Activated T-helper 9 cell treated with anti-CD3 and anti-CD28 coated beads, Interleukin-2, amount 50 U/mL, for 16 hours (primary cell): Measurements from ENCODE around the gene EIF2S1.
"Not testable (repeated sequence)": the region's sequence is repeated elsewhere in the genome, so short reads cannot be mapped to it uniquely, and the experiment has no call there.

Experiments used
- DNase-seq: peaks from one replicate; pipeline ENCODE4 v3.0.0-alpha.2; 2020; ENCODE audit warnings: low read depth

The EIF2S1 gene

DNA sequence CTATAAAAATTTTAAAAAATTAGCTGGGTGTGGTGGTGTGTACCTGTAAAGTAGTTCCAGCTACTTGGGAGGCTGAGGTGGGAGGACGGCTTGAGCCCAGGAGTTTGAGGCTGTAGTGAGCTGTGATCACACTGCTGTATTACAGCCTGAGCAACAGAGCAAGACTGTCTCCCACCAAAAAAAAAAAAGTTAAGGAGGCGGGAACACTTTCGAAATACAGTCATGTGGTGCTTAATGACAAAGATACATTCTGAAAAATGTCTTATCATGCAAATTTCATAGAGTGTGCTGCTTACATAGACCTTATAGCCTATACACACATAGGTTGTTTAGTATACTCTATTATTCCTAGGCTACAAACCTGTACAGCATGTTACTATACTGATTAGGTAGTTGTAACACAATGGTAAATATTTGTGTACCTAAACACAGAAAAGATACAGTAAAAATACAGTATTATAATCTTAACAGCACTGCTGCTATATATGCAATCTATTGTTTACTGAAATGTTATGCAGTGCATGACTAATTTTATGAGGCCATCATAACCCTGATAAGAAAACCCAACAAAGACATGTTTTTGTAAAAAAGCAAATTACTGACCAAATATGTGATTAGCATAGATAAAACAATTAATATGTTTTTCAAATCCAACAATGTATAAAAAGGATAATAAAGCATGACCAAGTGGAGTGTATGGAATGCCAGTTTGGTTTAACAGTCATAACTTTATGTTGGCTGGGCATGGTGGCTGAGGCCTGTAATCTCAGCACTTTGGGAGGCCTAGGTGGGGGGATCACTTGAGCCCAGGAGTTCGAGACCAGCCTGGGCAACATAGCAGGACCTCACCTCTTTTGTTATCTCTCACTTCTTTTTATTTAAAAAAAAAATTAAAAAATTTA is 11.4 kb downstream of the EIF2S1 start:
- DNase-seq = no peak

- DNase-seq = no peak
These were observed 12.7 kb downstream of the EIF2S1 start for GRCh38 chr14:67372833-67373232.

GRCh38 chr14:67373347-67373746 is 13.2 kb downstream of the EIF2S1 start:
- no peak for DNase-seq

DNA sequence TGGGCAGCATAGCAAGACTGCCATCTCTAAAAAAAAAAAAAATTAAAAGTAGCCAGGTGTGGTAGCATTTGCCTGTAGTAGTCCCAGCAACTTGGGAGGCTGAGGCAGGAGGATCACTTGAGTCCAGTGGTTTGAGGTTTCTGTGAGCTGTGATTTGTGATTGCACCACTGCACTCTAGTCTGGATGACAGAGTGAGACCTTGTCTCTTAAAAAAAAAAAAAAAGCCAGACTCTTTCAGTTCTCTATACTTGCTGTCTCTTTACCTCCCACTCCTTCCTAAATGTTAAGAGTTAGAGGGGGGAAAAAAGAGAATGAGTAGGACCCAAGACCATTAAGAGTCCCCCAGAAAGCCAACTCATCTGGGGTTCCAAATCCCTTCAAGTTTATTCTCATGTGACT is 17.8 kb downstream of the EIF2S1 start:
- no peak for DNase-seq

DNA sequence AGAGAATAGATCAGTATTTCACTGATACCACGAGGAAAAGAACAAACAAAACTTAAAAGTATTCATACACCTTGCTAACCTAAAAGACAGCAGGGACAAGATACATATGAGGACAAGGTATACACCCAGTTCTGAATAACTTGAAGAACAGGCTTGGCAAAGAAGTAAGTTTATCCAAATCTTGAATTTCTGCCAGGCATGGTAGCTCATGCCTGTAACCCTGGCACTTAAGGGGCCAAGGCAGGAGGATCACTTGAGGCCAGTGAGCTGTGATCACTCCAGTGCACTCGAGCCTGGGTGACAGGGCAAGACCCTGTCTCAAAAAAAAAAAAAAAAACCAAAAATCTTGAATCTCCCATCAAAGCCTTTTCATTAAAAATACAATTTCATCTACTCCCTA is 25.0 kb downstream of the EIF2S1 start:
- no peak for DNase-seq

GRCh38 chr14:67385618-67386017 is 25.5 kb downstream of the EIF2S1 start:
- DNase-seq = no peak

- no peak for DNase-seq
These were observed 27.1 kb downstream of the EIF2S1 start for GRCh38 chr14:67387195-67387594.

DNA sequence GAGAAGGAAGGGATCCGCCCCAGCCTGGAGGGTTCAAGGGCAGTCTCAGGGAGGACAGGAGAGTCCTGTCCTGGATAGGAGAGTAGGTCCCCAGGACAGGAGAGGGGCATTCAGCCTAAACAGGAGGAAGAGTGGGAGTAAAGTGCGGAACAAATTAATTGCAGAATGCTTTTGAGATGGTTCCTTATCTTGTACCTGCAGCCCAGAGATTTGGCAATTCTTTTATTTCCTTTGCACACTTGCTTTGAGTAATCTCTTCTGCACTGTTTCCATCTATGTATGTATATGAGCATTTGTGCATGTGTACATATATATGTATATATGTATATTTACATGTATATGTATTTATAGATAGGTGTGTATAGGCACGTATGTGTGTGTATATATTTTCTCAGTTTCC is 29.1 kb downstream of the EIF2S1 start:
- no peak for DNase-seq

DNA sequence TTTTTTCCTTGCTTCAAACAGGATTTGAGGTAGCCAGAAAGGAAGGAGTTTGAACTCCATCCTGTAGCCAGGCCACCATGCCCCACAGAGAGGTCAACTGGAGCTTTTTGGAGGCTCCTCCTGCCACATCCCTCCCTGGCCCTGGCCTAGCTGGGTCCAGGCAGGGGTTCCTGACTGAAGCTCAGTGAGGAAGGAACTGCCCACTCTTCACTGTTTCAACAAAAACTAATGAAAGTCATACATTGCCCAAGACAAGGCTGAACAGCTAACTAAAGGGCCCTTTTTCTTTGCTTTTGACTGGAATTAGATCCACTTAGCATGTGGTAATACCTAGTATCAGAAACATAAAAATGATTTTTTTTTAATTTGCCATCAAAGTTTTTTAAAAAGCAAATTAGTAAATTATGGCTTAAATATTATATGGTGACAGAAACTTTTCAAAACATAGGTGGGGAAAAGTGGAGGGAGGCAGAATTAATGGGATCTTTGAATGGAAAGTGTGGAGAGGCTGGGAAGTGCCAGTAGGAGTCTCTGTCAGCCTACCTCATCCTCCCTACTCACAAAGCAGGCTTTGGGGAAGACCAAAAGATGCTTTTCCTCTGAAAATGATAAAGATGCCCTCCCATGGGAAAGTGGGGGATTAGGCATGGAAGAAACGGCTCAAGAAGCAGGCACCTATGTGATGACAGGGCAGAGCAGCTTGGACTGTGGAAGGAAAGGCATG is 29.8 kb downstream of the EIF2S1 start:
- DNase-seq = no peak

GRCh38 chr14:67391268-67391667 is 31.1 kb downstream of the EIF2S1 start:
- DNase-seq = no peak

- no peak for DNase-seq
These were observed 32.0 kb downstream of the EIF2S1 start for GRCh38 chr14:67392123-67392522.

DNA sequence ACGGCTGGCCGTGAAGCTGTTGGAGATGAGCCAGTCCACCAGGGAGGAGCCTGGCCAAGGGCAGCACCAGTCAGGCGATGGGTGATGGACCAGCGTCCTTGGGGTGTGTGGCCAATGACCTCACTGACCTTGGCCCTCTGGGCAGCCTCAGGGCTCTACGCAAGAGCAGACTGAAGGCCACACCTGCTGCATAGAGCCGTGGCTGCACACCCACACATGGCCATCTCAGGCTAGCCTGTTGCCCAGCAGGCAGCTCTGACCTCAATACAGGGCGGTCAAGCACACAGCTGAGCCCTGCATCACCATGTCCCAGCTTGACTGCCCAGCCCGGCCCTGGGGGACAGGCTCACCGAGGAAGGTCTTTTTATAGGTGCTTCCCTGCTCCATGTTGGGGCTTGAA is 32.7 kb downstream of the EIF2S1 start:
- no peak for DNase-seq

GRCh38 chr14:67393689-67394088 is 33.6 kb downstream of the EIF2S1 start:
- DNase-seq = no peak

GRCh38 chr14:67395086-67395875 is 35.2 kb downstream of the EIF2S1 start:
- DNase-seq = no peak

DNA sequence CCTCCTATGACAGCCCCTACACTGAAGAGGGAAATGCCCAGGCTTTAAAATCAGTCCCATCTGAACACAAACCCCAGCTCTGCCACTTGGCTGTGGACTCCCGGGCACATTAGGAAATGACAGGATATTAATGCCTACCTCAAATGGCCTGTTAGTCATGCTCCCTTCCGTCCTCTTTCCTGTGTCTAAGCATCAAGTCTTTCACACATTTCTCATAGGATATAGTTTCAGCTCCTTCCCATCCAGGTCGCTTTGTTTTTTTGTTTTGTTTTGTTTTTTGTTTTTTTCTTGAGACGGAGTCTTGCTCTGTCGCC is 35.7 kb downstream of the EIF2S1 start:
- no peak for DNase-seq

- no peak for DNase-seq
These were observed 36.3 kb downstream of the EIF2S1 start for GRCh38 chr14:67396381-67396970.

DNA sequence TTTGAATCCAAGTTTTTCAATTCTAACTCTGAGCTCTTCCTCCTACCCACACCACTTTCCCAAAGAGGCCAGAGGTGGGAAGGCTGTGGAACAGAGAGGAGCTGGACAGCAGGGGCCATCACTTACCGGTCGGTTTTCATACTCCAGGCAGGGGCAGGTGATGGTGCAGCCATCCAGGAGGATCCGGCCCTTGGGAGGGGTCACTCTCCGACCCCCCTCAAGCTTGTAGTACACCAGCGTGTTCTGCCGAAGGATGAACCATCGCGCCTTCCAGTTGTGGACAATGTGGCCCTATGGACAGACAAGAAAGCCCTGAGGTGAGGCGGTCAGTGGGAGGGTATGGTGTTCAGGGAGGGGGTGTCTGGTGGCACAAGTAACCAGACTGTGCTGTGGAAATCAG is 37.4 kb downstream of the EIF2S1 start:
- no peak for DNase-seq

GRCh38 chr14:67400434-67400833 is 40.3 kb downstream of the EIF2S1 start:
- no peak for DNase-seq

DNA sequence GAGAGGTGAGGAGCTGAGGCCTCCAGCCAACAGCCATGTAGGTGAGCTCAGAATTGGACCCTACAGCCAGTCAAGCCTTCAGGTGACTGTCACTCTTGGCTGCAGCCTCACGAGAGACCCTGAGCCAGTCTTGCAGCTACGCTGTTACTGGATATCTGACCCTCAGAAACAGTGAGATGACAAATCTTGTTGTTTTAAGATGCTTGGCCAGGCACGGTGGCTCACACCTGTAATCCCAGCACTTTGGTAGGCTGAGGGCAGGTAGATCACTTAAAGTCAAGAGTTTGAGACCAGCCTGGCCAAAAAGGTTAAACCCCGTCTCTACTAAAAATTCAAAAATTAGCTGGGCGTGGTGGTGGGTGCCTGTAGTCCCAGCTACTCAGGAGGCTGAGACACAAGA is 45.6 kb downstream of the EIF2S1 start:
- DNase-seq = no peak

DNA sequence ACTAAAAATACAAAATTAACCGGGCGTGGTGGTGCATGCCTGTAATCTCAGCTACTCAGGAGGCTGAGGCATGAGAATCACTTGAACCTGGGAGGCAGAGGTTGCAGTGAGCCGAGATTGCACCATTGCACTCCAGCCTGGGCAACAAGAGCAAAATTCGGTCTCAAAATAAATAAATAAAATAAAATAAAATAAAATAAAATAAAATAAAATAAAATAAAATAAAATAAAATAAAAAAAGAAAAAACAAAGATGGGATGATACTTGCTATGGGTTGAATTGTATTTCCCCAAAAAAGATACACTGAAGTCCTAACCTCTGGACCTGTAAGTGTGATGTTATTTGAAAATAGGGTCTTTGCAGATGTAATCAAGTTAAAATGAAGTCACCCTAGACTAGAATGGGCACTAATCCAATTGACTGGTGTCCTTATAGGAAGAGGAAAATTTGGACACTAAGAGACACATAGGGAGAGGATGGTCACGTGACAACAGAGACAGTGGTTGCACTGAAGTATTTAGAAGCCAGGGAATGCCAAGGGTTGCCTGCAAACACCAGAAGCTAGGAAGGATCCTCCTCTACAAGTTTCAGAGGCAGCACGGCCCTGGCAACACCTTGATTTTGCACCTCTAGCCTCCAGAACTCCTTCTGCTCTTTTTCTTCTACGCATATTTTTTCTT is 48.1 kb downstream of the EIF2S1 start:
- DNase-seq = not testable (repeated sequence)

GRCh38 chr14:67409461-67409860 is 49.3 kb downstream of the EIF2S1 start:
- DNase-seq = no peak

DNA sequence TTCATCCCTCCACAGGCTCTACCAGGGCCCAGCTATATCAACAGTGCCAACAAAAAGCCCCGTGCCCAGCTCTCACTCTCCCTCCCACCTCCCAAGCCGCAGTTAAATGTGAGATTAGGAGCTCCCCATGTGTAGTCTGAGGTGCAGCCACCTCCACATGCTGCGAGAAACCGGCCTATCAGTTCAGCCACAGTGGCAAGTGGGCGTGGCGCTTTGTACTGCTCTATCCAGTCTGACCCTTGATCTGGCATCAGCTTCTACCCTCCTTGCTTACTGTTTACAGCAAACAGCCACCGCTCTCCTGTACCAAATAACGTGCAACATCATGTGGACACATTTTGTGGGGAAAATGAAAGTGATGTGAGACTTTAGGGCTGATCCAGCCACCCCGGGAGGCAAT is 50.2 kb downstream of the EIF2S1 start:
- no peak for DNase-seq
